Subcutaneous adipose tissue (tissue), 4 donors: ENCODE results near the gene AGAP1. TPM values are rescaled to one million over a fixed set of nuclear protein-coding genes. Genes with fewer than 3 reads are reported as not detected.

ENCODE experiments used
- total RNA-seq, 4 donors: library from RNA; depleted of rRNA; stranded (reverse); fragments of >200 nt; gene quantifications; one replicate each; pipeline ENCODE4 v1.1.0, GENCODE V29; 2016
- TF ChIP-seq, protein P1 (sequence below): fragments of 450-650 bp; IDR thresholded peaks from one replicate; pipeline ENCODE4 v1.5.1; 2016; ENCODE audit warnings: low read depth, mild to moderate bottlenecking, control low read depth, antibody characterized with exemption, moderate library complexity

AGAP1 gene
- total RNA-seq, 4 donors from 2014 or later, result 13.6 to 26.3 (median 23.6) TPM

DNA sequence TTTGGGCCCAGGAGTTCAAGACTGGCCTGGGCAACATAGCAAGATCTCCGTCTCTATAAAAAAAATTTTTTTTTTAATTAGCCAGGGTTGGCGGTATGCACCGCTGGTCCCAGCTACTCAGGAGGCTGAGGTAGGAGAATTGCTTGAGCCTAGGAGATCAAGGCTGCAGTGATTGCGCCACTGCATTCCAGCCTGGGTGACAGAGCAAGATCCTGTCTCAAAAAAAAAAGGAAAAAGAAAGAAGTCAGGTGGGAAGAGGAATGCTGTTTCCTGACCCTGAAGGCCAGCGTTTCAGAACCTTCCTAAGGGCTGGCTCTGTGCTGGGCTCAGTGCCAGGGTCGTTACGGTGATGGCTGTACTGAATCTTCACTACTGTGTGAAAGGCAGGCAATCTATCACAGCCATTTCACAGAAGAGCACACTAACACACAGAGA, 35.0 kb upstream of the AGAP1 start:
- TF ChIP-seq, protein P1, sequence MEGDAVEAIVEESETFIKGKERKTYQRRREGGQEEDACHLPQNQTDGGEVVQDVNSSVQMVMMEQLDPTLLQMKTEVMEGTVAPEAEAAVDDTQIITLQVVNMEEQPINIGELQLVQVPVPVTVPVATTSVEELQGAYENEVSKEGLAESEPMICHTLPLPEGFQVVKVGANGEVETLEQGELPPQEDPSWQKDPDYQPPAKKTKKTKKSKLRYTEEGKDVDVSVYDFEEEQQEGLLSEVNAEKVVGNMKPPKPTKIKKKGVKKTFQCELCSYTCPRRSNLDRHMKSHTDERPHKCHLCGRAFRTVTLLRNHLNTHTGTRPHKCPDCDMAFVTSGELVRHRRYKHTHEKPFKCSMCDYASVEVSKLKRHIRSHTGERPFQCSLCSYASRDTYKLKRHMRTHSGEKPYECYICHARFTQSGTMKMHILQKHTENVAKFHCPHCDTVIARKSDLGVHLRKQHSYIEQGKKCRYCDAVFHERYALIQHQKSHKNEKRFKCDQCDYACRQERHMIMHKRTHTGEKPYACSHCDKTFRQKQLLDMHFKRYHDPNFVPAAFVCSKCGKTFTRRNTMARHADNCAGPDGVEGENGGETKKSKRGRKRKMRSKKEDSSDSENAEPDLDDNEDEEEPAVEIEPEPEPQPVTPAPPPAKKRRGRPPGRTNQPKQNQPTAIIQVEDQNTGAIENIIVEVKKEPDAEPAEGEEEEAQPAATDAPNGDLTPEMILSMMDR, result no peak

DNA sequence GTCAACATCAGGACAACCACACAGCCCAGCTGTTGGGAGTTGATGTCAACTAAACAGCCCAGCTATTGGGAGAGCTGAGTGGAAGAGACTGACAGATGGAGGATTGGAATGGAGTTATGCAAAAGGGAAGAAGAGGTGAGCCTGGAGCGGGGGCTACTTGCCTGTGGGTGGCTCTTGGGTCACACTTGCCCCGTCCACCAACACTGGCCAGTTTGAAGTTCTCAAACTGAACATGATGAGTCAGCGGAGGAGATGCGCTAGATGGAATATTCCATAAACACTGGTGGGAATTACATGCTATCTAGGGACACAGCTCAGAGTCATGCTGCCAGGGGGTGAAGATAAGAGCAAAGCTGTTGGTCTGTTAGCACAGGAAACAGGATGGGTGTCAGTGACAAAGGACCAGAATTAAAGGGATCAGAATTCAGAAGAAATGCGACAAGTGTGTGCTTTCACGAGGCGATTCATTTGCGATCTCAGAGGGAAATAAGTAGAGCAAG, 33.2 kb upstream of the AGAP1 start:
- TF ChIP-seq, protein P1, result no peak

DNA sequence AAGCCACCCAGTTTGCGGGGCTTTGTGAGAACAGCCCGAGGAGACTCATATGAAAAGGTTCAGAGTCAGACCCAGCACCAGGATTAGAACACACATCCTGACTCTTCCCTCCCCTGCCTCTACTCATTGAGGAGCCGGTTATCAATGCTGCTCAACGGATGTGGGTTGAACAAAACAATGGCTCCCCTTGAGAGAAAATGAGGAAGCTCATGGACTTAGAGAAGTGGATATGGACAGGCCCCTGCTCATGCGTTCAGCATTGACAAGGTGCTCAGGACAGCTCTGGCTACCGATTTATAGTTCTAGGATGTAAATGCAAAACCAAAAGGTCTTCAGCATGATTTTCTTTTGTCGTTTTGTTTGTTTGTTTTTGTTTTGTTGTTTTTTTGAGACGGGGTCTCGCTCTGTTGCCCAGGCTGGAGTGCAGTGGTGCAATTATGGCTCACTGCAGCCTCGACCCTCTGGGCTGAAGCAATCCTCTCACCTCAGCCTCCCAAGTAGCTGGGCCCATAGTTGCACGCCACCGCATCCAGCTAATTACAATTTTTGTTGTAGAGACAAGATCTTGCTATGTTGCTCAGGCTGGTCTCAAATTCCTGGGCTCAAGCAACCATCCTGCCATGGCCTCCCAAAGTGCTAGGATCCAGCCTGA, 32.0 kb upstream of the AGAP1 start:
- TF ChIP-seq, protein P1, result no peak

DNA sequence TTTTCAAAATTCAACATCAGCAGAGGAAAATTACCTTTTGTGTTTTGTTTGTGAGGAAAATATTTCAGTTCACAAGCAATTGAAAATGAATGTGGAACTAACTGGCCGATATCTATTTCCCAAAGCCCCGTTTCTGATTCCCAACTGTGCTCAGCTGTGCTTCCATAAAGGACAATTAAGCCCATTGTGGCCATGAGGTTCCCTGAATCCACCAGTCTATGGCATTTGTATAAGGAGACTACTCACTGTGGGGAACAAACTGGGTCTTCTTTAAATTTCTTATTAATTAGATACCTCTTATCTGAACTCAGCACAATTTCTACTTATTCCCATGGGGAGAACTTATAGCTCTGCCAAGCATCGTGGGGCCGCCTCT, 31.4 kb upstream of the AGAP1 start:
- TF ChIP-seq, protein P1, result no peak

DNA sequence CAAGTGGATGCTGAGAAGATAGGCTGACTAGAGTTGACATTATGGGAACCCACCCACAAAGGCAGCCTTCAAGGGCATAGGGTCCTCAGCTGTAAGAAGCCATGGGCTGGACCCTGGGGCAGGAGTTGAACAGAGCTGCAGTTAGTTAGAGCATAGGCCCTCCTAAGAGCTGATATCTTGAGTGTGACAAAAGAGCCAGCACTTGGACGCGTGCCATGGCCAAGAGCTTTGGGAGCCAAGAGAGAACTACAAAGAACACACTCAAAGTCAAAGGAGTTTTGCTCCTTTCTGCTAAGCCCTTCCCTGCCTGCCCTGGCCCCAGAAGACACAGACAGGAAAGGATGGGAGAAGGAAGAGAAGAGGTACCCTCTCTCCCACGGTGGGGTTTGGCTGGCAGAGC, 29.9 kb upstream of the AGAP1 start:
- TF ChIP-seq, protein P1, result no peak

DNA sequence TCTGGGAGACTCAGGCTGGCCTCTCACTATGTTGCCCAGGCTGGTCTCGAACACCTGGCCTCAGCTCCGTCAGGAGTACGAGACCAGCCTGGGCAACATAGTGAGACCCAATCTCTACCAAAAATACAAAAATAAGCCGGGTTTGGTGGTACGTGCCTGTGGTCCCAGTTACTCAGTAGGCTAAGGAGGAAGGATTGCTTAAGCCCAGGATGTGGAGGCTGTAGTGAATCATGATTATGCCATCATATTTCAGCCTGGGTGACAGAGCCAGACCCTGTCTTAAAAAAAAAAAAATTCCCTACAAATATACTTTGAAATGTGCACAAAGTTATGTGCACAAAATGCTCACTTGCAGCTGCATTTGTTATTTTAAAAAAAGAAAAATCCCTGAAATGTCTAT, 26.3 kb upstream of the AGAP1 start:
- TF ChIP-seq, protein P1, result no peak

DNA sequence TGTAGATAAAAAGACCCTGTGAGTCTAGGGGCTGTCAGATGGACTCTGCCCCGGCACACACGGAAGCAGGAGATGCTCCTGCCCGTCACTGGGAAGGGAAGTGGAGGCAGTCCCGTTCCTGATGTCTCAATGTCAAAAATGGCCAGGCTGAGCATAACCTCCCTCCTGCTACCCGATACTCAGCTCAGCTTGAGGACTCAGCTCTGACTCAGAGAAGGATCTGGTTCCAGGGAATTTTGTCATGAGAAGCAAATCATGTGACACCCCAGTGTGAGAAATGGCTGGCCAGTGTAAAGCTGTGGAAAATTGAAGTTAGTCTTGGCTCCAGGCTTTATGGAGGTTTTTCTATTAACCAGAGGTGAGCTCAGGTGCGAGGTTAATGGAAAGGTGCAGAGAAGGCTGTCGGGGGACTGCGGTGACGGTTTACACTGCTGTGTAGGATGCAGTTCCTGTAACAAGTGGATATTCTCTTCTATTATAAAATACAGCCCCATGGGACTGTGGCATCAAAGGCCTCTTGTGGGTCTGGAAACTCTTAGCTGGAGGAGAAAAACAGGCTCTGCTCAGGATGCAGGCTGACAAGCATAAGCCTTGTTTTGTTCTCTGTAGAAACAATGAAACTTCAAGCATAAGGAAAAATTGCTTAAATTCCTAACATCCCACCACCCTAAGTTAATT, 24.7 kb upstream of the AGAP1 start:
- TF ChIP-seq, protein P1, result no peak
